K562 (cell line): Measurements from ENCODE around the gene SLC38A10. TPM values are rescaled to one million over a fixed set of nuclear protein-coding genes. Genes with fewer than 3 reads are reported as not detected.
A peak's percentile ranks its signal among the peaks of the same experiment; 100 is the strongest.

ENCODE experiments used
- CHD4 ChIP-seq: fragments of 200-600 bp; sonication (generic); IDR thresholded peaks from 3 replicates; pipeline ENCODE4 v1.6.1; 2012; ENCODE audit warnings: low read depth, mild to moderate bottlenecking, mixed read lengths, low read length, inconsistent platforms; ENCODE audit not compliant: insufficient read depth, insufficient replicate concordance, poor library complexity, severe bottlenecking
- MEF2A ChIP-seq: IDR thresholded peaks from 2 replicates; pipeline ENCODE4 v1.6.1; 2011; ENCODE audit warnings: low read depth, mild to moderate bottlenecking, low read length, moderate library complexity; ENCODE audit not compliant: control insufficient read depth
- NR4A1 ChIP-seq, 2 experiments: fragments of 250-450 bp in 1 of 2; fragments of 450-650 bp in 1 of 2; sonication (Bioruptor Pico) in 1 of 2; IDR thresholded peaks; 2 replicates each; pipeline versions ENCODE4 v1.4.0 to v1.6.1; 2016 to 2020; ENCODE audit warnings: mild to moderate bottlenecking in 2 of 2, missing compliant biosample characterization in 1 of 2, missing genetic modification characterization in 1 of 2, moderate library complexity in 1 of 2
- SUPT5H ChIP-seq: fragments of 450-650 bp; IDR thresholded peaks from 2 replicates; pipeline ENCODE4 v1.6.1; 2016
- TBL1XR1 ChIP-seq, 2 experiments: IDR thresholded peaks; 2 replicates each; pipeline ENCODE4 v1.6.1; 2012; ENCODE audit warnings: improper control_type of control experiment in 2 of 2, low read length in 2 of 2, mild to moderate bottlenecking in 1 of 2
- ZKSCAN8 ChIP-seq: fragments of 200-800 bp; sonication (Bioruptor generic); IDR thresholded peaks from 2 replicates; pipeline ENCODE4 v1.6.1; 2016; ENCODE audit warnings: missing genetic modification characterization, missing compliant biosample characterization
- ZNF23 ChIP-seq: fragments of 250-450 bp; sonication (Bioruptor Pico); IDR thresholded peaks from 2 replicates; pipeline ENCODE4 v1.4.0; 2020; ENCODE audit warnings: mild to moderate bottlenecking
- ZNF707 ChIP-seq: fragments of 250-450 bp; sonication (Bioruptor Pico); conservative IDR thresholded peaks from 2 replicates; pipeline ENCODE4 v1.8.0; 2022; ENCODE audit warnings: inconsistent platforms, mild to moderate bottlenecking, moderate library complexity
- polyA plus RNA-seq, 8 experiments: library from polyadenylated mRNA; depleted of rRNA in 4 of 8; stranded (reverse) in 5 of 8; unstranded in 3 of 8; fragments of >200 nt; fragmentation: Nextera tagmentation in 2 of 8; fragmentation: Illumina TruSeq in 1 of 8; extraction: Ambion mirVana in 2 of 8; extraction: Trizol in 1 of 8; gene quantifications; 2 replicates each; pipeline versions ENCODE4 v1.2.1 to v1.2.3, GENCODE V29; 2011 to 2014; ENCODE audit warnings: inconsistent platforms in 1 of 8, missing spikeins in 1 of 8
- total RNA-seq, 7 experiments: library from RNA; depleted of rRNA in 6 of 7; stranded (reverse); fragments of >200 nt in 6 of 7; fragmentation: Illumina TruSeq in 2 of 7; extraction: Trizol in 2 of 7; gene quantifications; 2 replicates each; pipeline versions ENCODE4 v1.2.1 to v1.2.3, GENCODE V29; 2011 to 2021; ENCODE audit warnings: low replicate concordance in 1 of 7
- TF ChIP-seq, protein P1 (sequence below): fragments of 250-450 bp; sonication (Bioruptor Pico); IDR thresholded peaks from 2 replicates; pipeline ENCODE4 v1.4.0; 2020
- TF ChIP-seq, protein P2 (sequence below): sonication (generic); formaldehyde crosslinking; IDR thresholded peaks from 2 replicates; pipeline ENCODE4 v1.8.0; 2022; ENCODE audit warnings: mild to moderate bottlenecking, missing genetic modification reagents
- TF ChIP-seq, protein P3 (sequence below): sonication (generic); formaldehyde crosslinking; IDR thresholded peaks from 2 replicates; pipeline ENCODE4 v1.8.1; 2022; ENCODE audit warnings: missing genetic modification reagents
- TF ChIP-seq, protein P4 (sequence below): fragments of 450-650 bp; formaldehyde crosslinking; IDR thresholded peaks from 2 replicates; pipeline ENCODE4 v1.4.0; 2020; ENCODE audit warnings: mild to moderate bottlenecking, moderate library complexity
- TF ChIP-seq, protein P5 (sequence below): sonication (generic); formaldehyde crosslinking; IDR thresholded peaks from 2 replicates; pipeline ENCODE4 v1.8.1; 2023; ENCODE audit warnings: mild to moderate bottlenecking, missing genetic modification reagents
- TF ChIP-seq, protein P6 (sequence below): sonication (generic); formaldehyde crosslinking; IDR thresholded peaks from 2 replicates; pipeline ENCODE4 v1.9.0; 2022; ENCODE audit warnings: mild to moderate bottlenecking, missing genetic modification reagents

The SLC38A10 gene
- total and polyA plus RNA-seq, 9 of the 15 experiments (the other 6 are each of a cell fraction or from before 2014, with no cell fraction given), result 0.45 to 54.2 (median 13.8) TPM

DNA sequence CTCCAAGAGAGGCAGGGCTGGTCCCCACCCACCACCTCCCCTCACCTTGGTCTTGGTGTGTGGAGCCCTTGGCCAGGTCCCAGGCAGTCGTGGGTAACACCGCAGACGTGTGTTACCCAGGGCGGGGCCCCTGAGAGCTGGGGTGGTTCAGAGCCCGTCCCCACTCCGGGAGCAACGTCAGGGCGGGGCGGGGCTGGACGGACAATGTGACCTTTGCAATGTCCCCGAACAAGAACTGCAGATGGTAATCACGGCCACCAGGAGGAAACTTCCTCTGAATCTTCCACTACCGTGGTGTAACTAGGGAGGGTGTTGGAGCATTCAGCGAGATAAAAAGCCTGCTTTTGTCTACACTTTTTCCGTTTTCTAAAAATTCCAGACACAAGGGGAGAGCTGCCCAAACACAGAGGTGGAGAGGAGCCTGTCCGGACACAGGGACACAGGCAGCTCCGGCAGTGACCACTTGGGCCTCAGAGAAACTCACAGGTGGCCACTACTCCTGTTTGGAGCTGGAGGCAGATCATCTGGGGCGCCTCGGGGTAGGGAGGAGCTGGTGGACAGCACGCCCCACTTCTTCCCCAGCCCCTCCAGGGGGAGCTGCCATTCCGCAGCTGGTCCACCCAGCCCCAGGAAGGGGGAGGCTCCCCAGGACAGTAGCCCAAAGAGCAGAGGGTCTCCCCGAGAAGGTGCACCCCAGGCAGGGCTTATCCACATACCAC, 14.2 kb upstream of the SLC38A10 start (continued):
- TF ChIP-seq, protein P1, sequence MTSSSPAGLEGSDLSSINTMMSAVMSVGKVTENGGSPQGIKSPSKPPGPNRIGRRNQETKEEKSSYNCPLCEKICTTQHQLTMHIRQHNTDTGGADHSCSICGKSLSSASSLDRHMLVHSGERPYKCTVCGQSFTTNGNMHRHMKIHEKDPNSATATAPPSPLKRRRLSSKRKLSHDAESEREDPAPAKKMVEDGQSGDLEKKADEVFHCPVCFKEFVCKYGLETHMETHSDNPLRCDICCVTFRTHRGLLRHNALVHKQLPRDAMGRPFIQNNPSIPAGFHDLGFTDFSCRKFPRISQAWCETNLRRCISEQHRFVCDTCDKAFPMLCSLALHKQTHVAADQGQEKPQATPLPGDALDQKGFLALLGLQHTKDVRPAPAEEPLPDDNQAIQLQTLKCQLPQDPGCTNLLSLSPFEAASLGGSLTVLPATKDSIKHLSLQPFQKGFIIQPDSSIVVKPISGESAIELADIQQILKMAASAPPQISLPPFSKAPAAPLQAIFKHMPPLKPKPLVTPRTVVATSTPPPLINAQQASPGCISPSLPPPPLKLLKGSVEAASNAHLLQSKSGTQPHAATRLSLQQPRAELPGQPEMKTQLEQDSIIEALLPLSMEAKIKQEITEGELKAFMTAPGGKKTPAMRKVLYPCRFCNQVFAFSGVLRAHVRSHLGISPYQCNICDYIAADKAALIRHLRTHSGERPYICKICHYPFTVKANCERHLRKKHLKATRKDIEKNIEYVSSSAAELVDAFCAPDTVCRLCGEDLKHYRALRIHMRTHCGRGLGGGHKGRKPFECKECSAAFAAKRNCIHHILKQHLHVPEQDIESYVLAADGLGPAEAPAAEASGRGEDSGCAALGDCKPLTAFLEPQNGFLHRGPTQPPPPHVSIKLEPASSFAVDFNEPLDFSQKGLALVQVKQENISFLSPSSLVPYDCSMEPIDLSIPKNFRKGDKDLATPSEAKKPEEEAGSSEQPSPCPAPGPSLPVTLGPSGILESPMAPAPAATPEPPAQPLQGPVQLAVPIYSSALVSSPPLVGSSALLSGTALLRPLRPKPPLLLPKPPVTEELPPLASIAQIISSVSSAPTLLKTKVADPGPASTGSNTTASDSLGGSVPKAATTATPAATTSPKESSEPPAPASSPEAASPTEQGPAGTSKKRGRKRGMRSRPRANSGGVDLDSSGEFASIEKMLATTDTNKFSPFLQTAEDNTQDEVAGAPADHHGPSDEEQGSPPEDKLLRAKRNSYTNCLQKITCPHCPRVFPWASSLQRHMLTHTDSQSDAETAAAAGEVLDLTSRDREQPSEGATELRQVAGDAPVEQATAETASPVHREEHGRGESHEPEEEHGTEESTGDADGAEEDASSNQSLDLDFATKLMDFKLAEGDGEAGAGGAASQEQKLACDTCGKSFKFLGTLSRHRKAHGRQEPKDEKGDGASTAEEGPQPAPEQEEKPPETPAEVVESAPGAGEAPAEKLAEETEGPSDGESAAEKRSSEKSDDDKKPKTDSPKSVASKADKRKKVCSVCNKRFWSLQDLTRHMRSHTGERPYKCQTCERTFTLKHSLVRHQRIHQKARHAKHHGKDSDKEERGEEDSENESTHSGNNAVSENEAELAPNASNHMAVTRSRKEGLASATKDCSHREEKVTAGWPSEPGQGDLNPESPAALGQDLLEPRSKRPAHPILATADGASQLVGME, result no peak
- TF ChIP-seq ZKSCAN8, result no peak
- TF ChIP-seq ZNF707, result no peak
- TF ChIP-seq, protein P2, sequence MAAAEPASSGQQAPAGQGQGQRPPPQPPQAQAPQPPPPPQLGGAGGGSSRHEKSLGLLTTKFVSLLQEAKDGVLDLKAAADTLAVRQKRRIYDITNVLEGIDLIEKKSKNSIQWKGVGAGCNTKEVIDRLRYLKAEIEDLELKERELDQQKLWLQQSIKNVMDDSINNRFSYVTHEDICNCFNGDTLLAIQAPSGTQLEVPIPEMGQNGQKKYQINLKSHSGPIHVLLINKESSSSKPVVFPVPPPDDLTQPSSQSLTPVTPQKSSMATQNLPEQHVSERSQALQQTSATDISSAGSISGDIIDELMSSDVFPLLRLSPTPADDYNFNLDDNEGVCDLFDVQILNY (CRISPR knock-in tag), result no peak
- no peak for TF ChIP-seq TBL1XR1 (IDR thresholded peaks at IDR 0.05; ENCODE audit: low read length in 2 of 2)
- TF ChIP-seq MEF2A, result no peak
- peak; percentile 60; the same call in 1 of the 2 replicates for TF ChIP-seq SUPT5H
- TF ChIP-seq, protein P3, sequence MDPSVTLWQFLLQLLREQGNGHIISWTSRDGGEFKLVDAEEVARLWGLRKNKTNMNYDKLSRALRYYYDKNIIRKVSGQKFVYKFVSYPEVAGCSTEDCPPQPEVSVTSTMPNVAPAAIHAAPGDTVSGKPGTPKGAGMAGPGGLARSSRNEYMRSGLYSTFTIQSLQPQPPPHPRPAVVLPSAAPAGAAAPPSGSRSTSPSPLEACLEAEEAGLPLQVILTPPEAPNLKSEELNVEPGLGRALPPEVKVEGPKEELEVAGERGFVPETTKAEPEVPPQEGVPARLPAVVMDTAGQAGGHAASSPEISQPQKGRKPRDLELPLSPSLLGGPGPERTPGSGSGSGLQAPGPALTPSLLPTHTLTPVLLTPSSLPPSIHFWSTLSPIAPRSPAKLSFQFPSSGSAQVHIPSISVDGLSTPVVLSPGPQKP, result no peak
- no peak for TF ChIP-seq CHD4
- TF ChIP-seq ZNF23, result no peak
- TF ChIP-seq, protein P4, sequence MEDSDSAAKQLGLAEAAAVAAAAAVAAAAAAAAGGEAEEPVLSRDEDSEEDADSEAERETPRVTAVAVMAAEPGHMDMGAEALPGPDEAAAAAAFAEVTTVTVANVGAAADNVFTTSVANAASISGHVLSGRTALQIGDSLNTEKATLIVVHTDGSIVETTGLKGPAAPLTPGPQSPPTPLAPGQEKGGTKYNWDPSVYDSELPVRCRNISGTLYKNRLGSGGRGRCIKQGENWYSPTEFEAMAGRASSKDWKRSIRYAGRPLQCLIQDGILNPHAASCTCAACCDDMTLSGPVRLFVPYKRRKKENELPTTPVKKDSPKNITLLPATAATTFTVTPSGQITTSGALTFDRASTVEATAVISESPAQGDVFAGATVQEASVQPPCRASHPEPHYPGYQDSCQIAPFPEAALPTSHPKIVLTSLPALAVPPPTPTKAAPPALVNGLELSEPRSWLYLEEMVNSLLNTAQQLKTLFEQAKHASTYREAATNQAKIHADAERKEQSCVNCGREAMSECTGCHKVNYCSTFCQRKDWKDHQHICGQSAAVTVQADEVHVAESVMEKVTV (CRISPR knock-in tag), result no peak; the same call in 1 of the 2 replicates
- TF ChIP-seq, protein P5, sequence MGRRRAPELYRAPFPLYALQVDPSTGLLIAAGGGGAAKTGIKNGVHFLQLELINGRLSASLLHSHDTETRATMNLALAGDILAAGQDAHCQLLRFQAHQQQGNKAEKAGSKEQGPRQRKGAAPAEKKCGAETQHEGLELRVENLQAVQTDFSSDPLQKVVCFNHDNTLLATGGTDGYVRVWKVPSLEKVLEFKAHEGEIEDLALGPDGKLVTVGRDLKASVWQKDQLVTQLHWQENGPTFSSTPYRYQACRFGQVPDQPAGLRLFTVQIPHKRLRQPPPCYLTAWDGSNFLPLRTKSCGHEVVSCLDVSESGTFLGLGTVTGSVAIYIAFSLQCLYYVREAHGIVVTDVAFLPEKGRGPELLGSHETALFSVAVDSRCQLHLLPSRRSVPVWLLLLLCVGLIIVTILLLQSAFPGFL, result no peak
- TF ChIP-seq, protein P6, sequence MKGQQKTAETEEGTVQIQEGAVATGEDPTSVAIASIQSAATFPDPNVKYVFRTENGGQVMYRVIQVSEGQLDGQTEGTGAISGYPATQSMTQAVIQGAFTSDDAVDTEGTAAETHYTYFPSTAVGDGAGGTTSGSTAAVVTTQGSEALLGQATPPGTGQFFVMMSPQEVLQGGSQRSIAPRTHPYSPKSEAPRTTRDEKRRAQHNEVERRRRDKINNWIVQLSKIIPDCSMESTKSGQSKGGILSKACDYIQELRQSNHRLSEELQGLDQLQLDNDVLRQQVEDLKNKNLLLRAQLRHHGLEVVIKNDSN (CRISPR knock-in tag), result 0 out of 2 replicates have a peak, but pooled peaks have one; percentile 24
- TF ChIP-seq NR4A1 (CRISPR knock-in tag; IDR thresholded peaks at IDR 0.05), result no peak
- TF ChIP-seq NR4A1 (tag; IDR thresholded peaks at IDR 0.05), result no peak
